Stimulated activated CD8-positive, alpha-beta memory T cell treated with anti-CD3 and anti-CD28 coated beads, Interleukin-12 subunit alpha, Interleukin-12 subunit beta, amount 100 ng/mL, for 24 hours (primary cell): ENCODE results near the gene ATP2B2.
"Not testable (repeated sequence)": the region's sequence is repeated elsewhere in the genome, so short reads cannot be mapped to it uniquely, and the experiment has no call there.

Source experiments
- DNase-seq: peaks from one replicate; pipeline ENCODE4 v3.0.0-alpha.2; 2020; ENCODE audit errors: extremely low read depth

Gene ATP2B2

GRCh38 chr3:10505050-10505790, at the start of gene ATP2B2:
TSS of gene ATP2B2 (minus strand) at chr3:10505586. CDS start at chr3:10449543, 56,043 bp downstream.
- DNase-seq, result no peak

GRCh38 chr3:10554746-10555145, 49.4 kb upstream of the ATP2B2 start:
- no peak for DNase-seq

- DNase-seq, result no peak
Measured at GRCh38 chr3:10554236-10554611, 48.8 kb upstream of the ATP2B2 start.

GRCh38 chr3:10553591-10554235, 48.3 kb upstream of the ATP2B2 start:
- DNase-seq, result no peak

GRCh38 chr3:10552631-10552943, 47.2 kb upstream of the ATP2B2 start:
- DNase-seq, result no peak

- peak; percentile 73 for DNase-seq
Measured at GRCh38 chr3:10551821-10552630, 46.6 kb upstream of the ATP2B2 start.

GRCh38 chr3:10551139-10551538, 45.8 kb upstream of the ATP2B2 start:
- no peak for DNase-seq

GRCh38 chr3:10550705-10551104, 45.3 kb upstream of the ATP2B2 start:
- DNase-seq, result no peak

- DNase-seq, result no peak
Measured at GRCh38 chr3:10549617-10550230, 44.3 kb upstream of the ATP2B2 start.

GRCh38 chr3:10548992-10549391, 43.6 kb upstream of the ATP2B2 start:
- DNase-seq, result peak; percentile 5

- DNase-seq, result no peak
Measured at GRCh38 chr3:10547841-10548783, 42.7 kb upstream of the ATP2B2 start.

- DNase-seq, result no peak
Measured at GRCh38 chr3:10547413-10547812, 42.0 kb upstream of the ATP2B2 start.

GRCh38 chr3:10546820-10547263, 41.5 kb upstream of the ATP2B2 start:
- DNase-seq, result no peak

- DNase-seq, result no peak
Measured at GRCh38 chr3:10546181-10546624, 40.8 kb upstream of the ATP2B2 start.

GRCh38 chr3:10542518-10542917, 37.1 kb upstream of the ATP2B2 start:
- DNase-seq, result no peak

- not testable (repeated sequence) for DNase-seq
Measured at GRCh38 chr3:10540347-10540746, 35.0 kb upstream of the ATP2B2 start.

GRCh38 chr3:10534066-10534465, 28.7 kb upstream of the ATP2B2 start:
- no peak for DNase-seq

GRCh38 chr3:10533737-10534023, 28.3 kb upstream of the ATP2B2 start:
- no peak for DNase-seq

- no peak for DNase-seq
Measured at GRCh38 chr3:10532939-10533736, 27.8 kb upstream of the ATP2B2 start.

GRCh38 chr3:10531031-10531430, 25.6 kb upstream of the ATP2B2 start:
- no peak for DNase-seq
